HEK293 (cell line): ENCODE measurements around the gene ZNF709.

ENCODE experiments used
- EGR2 ChIP-seq: fragments of 450-650 bp; formaldehyde crosslinking; IDR thresholded peaks from 2 replicates; pipeline ENCODE4 v1.5.1; 2016; ENCODE audit warnings: low read depth, missing biosample characterization, missing genetic modification characterization
- FEZF1 ChIP-seq: fragments of 450-650 bp; formaldehyde crosslinking; IDR thresholded peaks from 2 replicates; pipeline ENCODE4 v1.5.1; 2016; ENCODE audit warnings: missing biosample characterization, missing genetic modification characterization
- GLI2 ChIP-seq: fragments of 450-650 bp; formaldehyde crosslinking; IDR thresholded peaks from 2 replicates; pipeline ENCODE4; 2017; ENCODE audit warnings: missing biosample characterization, missing genetic modification characterization, low read depth, borderline replicate concordance
- PRDM10 ChIP-seq: fragments of 450-650 bp; formaldehyde crosslinking; IDR thresholded peaks from 2 replicates; pipeline ENCODE4 v1.5.1; 2016; ENCODE audit warnings: missing biosample characterization, missing genetic modification characterization
- REPIN1 ChIP-seq: fragments of 450-650 bp; formaldehyde crosslinking; IDR thresholded peaks from 2 replicates; pipeline ENCODE4 v1.5.1; 2017; ENCODE audit warnings: missing biosample characterization, missing genetic modification characterization, low read depth
- ZFP37 ChIP-seq: fragments of 450-650 bp; formaldehyde crosslinking; IDR thresholded peaks from 2 replicates; pipeline ENCODE4 v1.5.1; 2016; ENCODE audit warnings: missing biosample characterization, missing genetic modification characterization
- ZNF16 ChIP-seq: fragments of 450-650 bp; formaldehyde crosslinking; IDR thresholded peaks from 2 replicates; pipeline ENCODE4 v1.5.1; 2016; ENCODE audit warnings: low read depth, missing biosample characterization, missing genetic modification characterization
- ZNF239 ChIP-seq: fragments of 450-650 bp; formaldehyde crosslinking; IDR thresholded peaks from 2 replicates; pipeline ENCODE4 v1.5.1; 2016; ENCODE audit warnings: missing biosample characterization, missing genetic modification characterization
- ZNF280C ChIP-seq: fragments of 450-650 bp; formaldehyde crosslinking; IDR thresholded peaks from 2 replicates; pipeline ENCODE4 v1.5.1; 2016; ENCODE audit warnings: missing biosample characterization, missing genetic modification characterization
- ZNF302 ChIP-seq: fragments of 450-650 bp; formaldehyde crosslinking; IDR thresholded peaks from 2 replicates; pipeline ENCODE4 v1.5.1; 2016; ENCODE audit warnings: missing biosample characterization, missing genetic modification characterization, low read depth
- ZNF324 ChIP-seq: fragments of 450-650 bp; formaldehyde crosslinking; IDR thresholded peaks from 2 replicates; pipeline ENCODE4 v1.5.1; 2016; ENCODE audit warnings: missing biosample characterization, missing genetic modification characterization
- ZNF350 ChIP-seq: fragments of 450-650 bp; formaldehyde crosslinking; IDR thresholded peaks from 2 replicates; pipeline ENCODE4 v1.5.0; 2017; ENCODE audit warnings: missing biosample characterization, mild to moderate bottlenecking, missing genetic modification characterization
- ZNF37A ChIP-seq: fragments of 450-650 bp; IDR thresholded peaks from 2 replicates; pipeline ENCODE4 v1.5.1; 2018; ENCODE audit warnings: missing biosample characterization, missing genetic modification characterization
- ZNF416 ChIP-seq: fragments of 450-650 bp; formaldehyde crosslinking; IDR thresholded peaks from 2 replicates; pipeline ENCODE4 v1.5.1; 2016; ENCODE audit warnings: missing biosample characterization, missing genetic modification characterization
- ZNF433 ChIP-seq: fragments of 450-650 bp; formaldehyde crosslinking; IDR thresholded peaks from 2 replicates; pipeline ENCODE4 v1.5.1; 2016; ENCODE audit warnings: missing biosample characterization, missing genetic modification characterization, low read depth
- ZNF555 ChIP-seq: fragments of 450-650 bp; formaldehyde crosslinking; conservative IDR thresholded peaks from 2 replicates; pipeline ENCODE4 v1.5.1; 2017; ENCODE audit warnings: missing biosample characterization, mild to moderate bottlenecking, missing genetic modification characterization, inconsistent platforms
- ZNF558 ChIP-seq: fragments of 450-650 bp; formaldehyde crosslinking; IDR thresholded peaks from 2 replicates; pipeline ENCODE4 v1.5.1; 2016; ENCODE audit warnings: missing biosample characterization, missing genetic modification characterization
- ZNF561 ChIP-seq: fragments of 450-650 bp; IDR thresholded peaks from 2 replicates; pipeline ENCODE4 v1.5.1; 2018; ENCODE audit warnings: missing biosample characterization, missing genetic modification characterization, borderline replicate concordance
- ZNF692 ChIP-seq: fragments of 450-650 bp; formaldehyde crosslinking; IDR thresholded peaks from 2 replicates; pipeline ENCODE4 v1.5.1; 2016; ENCODE audit warnings: missing biosample characterization, missing genetic modification characterization
- ZNF707 ChIP-seq: fragments of 450-650 bp; formaldehyde crosslinking; IDR thresholded peaks from 2 replicates; pipeline ENCODE4 v1.5.1; 2016; ENCODE audit warnings: missing biosample characterization, missing genetic modification characterization
- TF ChIP-seq, protein P1 (sequence below): fragments of 450-650 bp; formaldehyde crosslinking; IDR thresholded peaks from 2 replicates; pipeline ENCODE4 v1.5.1; 2016; ENCODE audit warnings: missing biosample characterization, missing genetic modification characterization
- TF ChIP-seq, protein P2 (sequence below): fragments of 450-650 bp; formaldehyde crosslinking; IDR thresholded peaks from 2 replicates; pipeline ENCODE4 v1.5.1; 2016; ENCODE audit warnings: missing biosample characterization, missing genetic modification characterization
- TF ChIP-seq, protein P3 (sequence below): fragments of 450-650 bp; formaldehyde crosslinking; IDR thresholded peaks from 2 replicates; pipeline ENCODE4 v1.5.1; 2016; ENCODE audit warnings: missing biosample characterization, missing genetic modification characterization
- TF ChIP-seq, protein P4 (sequence below): fragments of 450-650 bp; formaldehyde crosslinking; IDR thresholded peaks from 2 replicates; pipeline ENCODE4 v1.5.1; 2017; ENCODE audit warnings: missing biosample characterization, missing genetic modification characterization

ZNF709 gene

GRCh38 chr19:12440541-12441316 lies 43.9 kb downstream of the ZNF709 start, which contains the start of gene ZNF443 (continued):
- no peak for TF ChIP-seq ZNF561 (tag by site-specific recombination)
- TF ChIP-seq ZNF350 (tag by site-specific recombination), result peak; percentile 92
- no peak for TF ChIP-seq GLI2 (tag by site-specific recombination)
- TF ChIP-seq PRDM10 (tag by site-specific recombination), result peak; percentile 71
- TF ChIP-seq, protein P1, sequence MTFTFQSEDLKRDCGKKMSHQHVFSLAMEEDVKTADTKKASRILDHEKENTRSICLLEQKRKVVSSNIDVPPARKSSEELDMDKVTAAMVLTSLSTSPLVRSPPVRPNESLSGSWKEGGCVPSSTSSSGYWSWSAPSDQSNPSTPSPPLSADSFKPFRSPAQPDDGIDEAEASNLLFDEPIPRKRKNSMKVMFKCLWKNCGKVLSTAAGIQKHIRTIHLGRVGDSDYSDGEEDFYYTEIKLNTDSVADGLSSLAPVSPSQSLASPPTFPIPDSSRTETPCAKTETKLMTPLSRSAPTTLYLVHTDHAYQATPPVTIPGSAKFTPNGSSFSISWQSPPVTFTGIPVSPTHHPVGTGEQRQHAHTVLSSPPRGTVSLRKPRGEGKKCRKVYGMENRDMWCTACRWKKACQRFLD (tag by site-specific recombination), result no peak
- no peak for TF ChIP-seq ZNF692 (tag by site-specific recombination)
- no peak for TF ChIP-seq ZFP37 (tag by site-specific recombination)
- no peak for TF ChIP-seq REPIN1
- no peak for TF ChIP-seq ZNF707
- no peak for TF ChIP-seq ZNF16 (tag by site-specific recombination)
- TF ChIP-seq ZNF37A, result no peak
- TF ChIP-seq, protein P2, sequence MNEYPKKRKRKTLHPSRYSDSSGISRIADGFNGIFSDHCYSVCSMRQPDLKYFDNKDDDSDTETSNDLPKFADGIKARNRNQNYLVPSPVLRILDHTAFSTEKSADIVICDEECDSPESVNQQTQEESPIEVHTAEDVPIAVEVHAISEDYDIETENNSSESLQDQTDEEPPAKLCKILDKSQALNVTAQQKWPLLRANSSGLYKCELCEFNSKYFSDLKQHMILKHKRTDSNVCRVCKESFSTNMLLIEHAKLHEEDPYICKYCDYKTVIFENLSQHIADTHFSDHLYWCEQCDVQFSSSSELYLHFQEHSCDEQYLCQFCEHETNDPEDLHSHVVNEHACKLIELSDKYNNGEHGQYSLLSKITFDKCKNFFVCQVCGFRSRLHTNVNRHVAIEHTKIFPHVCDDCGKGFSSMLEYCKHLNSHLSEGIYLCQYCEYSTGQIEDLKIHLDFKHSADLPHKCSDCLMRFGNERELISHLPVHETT, result no peak
- no peak for TF ChIP-seq FEZF1
- no peak for TF ChIP-seq ZNF433
- no peak for TF ChIP-seq ZNF416
- no peak for TF ChIP-seq ZNF280C
- no peak for TF ChIP-seq ZNF324 (tag by site-specific recombination)
- no peak for TF ChIP-seq ZNF302 (tag by site-specific recombination)
- no peak for TF ChIP-seq ZNF558
- no peak for TF ChIP-seq ZNF239 (tag by site-specific recombination)
- TF ChIP-seq, protein P3, sequence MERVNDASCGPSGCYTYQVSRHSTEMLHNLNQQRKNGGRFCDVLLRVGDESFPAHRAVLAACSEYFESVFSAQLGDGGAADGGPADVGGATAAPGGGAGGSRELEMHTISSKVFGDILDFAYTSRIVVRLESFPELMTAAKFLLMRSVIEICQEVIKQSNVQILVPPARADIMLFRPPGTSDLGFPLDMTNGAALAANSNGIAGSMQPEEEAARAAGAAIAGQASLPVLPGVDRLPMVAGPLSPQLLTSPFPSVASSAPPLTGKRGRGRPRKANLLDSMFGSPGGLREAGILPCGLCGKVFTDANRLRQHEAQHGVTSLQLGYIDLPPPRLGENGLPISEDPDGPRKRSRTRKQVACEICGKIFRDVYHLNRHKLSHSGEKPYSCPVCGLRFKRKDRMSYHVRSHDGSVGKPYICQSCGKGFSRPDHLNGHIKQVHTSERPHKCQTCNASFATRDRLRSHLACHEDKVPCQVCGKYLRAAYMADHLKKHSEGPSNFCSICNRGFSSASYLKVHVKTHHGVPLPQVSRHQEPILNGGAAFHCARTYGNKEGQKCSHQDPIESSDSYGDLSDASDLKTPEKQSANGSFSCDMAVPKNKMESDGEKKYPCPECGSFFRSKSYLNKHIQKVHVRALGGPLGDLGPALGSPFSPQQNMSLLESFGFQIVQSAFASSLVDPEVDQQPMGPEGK, result peak; percentile 33; the same call in 1 of the 2 replicates
- 0 out of 2 replicates have a peak, but pooled peaks have one; percentile 13 for TF ChIP-seq EGR2 (tag by site-specific recombination)
- TF ChIP-seq ZNF555 (tag by site-specific recombination), result no peak
- TF ChIP-seq, protein P4, sequence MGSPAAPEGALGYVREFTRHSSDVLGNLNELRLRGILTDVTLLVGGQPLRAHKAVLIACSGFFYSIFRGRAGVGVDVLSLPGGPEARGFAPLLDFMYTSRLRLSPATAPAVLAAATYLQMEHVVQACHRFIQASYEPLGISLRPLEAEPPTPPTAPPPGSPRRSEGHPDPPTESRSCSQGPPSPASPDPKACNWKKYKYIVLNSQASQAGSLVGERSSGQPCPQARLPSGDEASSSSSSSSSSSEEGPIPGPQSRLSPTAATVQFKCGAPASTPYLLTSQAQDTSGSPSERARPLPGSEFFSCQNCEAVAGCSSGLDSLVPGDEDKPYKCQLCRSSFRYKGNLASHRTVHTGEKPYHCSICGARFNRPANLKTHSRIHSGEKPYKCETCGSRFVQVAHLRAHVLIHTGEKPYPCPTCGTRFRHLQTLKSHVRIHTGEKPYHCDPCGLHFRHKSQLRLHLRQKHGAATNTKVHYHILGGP, result no peak
